ENCODE data around the gene SCGB1C2.
"Not testable (repeated sequence)": the region's sequence is repeated elsewhere in the genome, so short reads cannot be mapped to it uniquely, and the experiment has no call there.

- TF ChIP-seq, protein P1, sequence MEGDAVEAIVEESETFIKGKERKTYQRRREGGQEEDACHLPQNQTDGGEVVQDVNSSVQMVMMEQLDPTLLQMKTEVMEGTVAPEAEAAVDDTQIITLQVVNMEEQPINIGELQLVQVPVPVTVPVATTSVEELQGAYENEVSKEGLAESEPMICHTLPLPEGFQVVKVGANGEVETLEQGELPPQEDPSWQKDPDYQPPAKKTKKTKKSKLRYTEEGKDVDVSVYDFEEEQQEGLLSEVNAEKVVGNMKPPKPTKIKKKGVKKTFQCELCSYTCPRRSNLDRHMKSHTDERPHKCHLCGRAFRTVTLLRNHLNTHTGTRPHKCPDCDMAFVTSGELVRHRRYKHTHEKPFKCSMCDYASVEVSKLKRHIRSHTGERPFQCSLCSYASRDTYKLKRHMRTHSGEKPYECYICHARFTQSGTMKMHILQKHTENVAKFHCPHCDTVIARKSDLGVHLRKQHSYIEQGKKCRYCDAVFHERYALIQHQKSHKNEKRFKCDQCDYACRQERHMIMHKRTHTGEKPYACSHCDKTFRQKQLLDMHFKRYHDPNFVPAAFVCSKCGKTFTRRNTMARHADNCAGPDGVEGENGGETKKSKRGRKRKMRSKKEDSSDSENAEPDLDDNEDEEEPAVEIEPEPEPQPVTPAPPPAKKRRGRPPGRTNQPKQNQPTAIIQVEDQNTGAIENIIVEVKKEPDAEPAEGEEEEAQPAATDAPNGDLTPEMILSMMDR (IDR thresholded peaks at IDR 0.05) = not testable (repeated sequence)
- TF ChIP-seq POLR2A, POLR2AphosphoS5 (IDR thresholded peaks at IDR 0.05): not testable (repeated sequence)
These were observed 2.2 kb downstream of the SCGB1C2 start for GRCh38 chr17:139401-140205.
